IMR-90 (cell line): Measurements from ENCODE around the gene LIMS2.

Experiments used
- BHLHE40 ChIP-seq: fragments of 150-350 bp; IDR thresholded peaks from 2 replicates; pipeline ENCODE4 v1.6.1; 2016; ENCODE audit warnings: mild to moderate bottlenecking, low read depth, low read length
- FOS ChIP-seq: fragments of 150-350 bp; IDR thresholded peaks from 2 replicates; pipeline ENCODE4 v1.6.1; 2016; ENCODE audit warnings: low read depth, low read length
- MXI1 ChIP-seq: IDR thresholded peaks from 2 replicates; pipeline ENCODE4 v1.6.1; 2012; ENCODE audit warnings: low read depth, mild to moderate bottlenecking, low read length, moderate library complexity, borderline replicate concordance
- NFE2L2 ChIP-seq: fragments of 150-350 bp; IDR thresholded peaks from 2 replicates; pipeline ENCODE4 v1.6.1; 2016; ENCODE audit warnings: low read depth, mild to moderate bottlenecking, low read length
- POLR2A ChIP-seq: IDR thresholded peaks from 2 replicates; pipeline ENCODE4 v1.6.1; 2012; ENCODE audit warnings: mild to moderate bottlenecking, low read depth, low read length
- RAD21 ChIP-seq: IDR thresholded peaks from 2 replicates; pipeline ENCODE4 v1.6.1; 2012; ENCODE audit warnings: low read length, improper control_type of control experiment
- RCOR1 ChIP-seq: IDR thresholded peaks from 2 replicates; pipeline ENCODE4 v1.6.1; 2012; ENCODE audit warnings: mild to moderate bottlenecking, low read length, improper control_type of control experiment; ENCODE audit not compliant: insufficient replicate concordance
- RFX5 ChIP-seq: IDR thresholded peaks from 2 replicates; pipeline ENCODE4 v1.8.0; 2012; ENCODE audit warnings: low read depth, mild to moderate bottlenecking, low read length, moderate library complexity
- SMC3 ChIP-seq: fragments of 150-350 bp; IDR thresholded peaks from 2 replicates; pipeline ENCODE4 v1.6.1; 2016; ENCODE audit warnings: low read depth, mild to moderate bottlenecking, antibody characterized with exemption, low read length, moderate library complexity
- USF2 ChIP-seq: fragments of 150-350 bp; IDR thresholded peaks from 2 replicates; pipeline ENCODE4 v1.6.1; 2017; ENCODE audit warnings: mild to moderate bottlenecking, antibody characterized with exemption, low read length, low read depth
- TF ChIP-seq, protein P1 (sequence below): conservative IDR thresholded peaks from 2 replicates; pipeline ENCODE4 v1.5.1; 2012; ENCODE audit warnings: mild to moderate bottlenecking, low read depth, low read length, improper control_type of control experiment

- TF ChIP-seq, protein P1, sequence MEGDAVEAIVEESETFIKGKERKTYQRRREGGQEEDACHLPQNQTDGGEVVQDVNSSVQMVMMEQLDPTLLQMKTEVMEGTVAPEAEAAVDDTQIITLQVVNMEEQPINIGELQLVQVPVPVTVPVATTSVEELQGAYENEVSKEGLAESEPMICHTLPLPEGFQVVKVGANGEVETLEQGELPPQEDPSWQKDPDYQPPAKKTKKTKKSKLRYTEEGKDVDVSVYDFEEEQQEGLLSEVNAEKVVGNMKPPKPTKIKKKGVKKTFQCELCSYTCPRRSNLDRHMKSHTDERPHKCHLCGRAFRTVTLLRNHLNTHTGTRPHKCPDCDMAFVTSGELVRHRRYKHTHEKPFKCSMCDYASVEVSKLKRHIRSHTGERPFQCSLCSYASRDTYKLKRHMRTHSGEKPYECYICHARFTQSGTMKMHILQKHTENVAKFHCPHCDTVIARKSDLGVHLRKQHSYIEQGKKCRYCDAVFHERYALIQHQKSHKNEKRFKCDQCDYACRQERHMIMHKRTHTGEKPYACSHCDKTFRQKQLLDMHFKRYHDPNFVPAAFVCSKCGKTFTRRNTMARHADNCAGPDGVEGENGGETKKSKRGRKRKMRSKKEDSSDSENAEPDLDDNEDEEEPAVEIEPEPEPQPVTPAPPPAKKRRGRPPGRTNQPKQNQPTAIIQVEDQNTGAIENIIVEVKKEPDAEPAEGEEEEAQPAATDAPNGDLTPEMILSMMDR: no peak
- TF ChIP-seq POLR2A (no peak), MXI1 (no peak), SMC3 (no peak), BHLHE40 (no peak), NFE2L2 (no peak), RAD21 (no peak), RFX5 (no peak), USF2 (no peak), FOS (no peak), RCOR1 (no peak)
Observed at GRCh38 chr2:127599211-127599610, 76.1 kb downstream of the LIMS2 start.
